Measurements from ENCODE around the gene FUT4.

- no peak for TF ChIP-seq CTCF (IDR thresholded peaks at IDR 0.05)
- TF ChIP-seq POLR2A (IDR thresholded peaks at IDR 0.05): no peak
These were observed 13.7 kb downstream of the FUT4 start for GRCh38 chr11:94557421-94557820.

All from thyroid gland (tissue), 4 donors.